HL-60 (cell line): ENCODE measurements around the gene IRGQ.

Source experiments
- DNase-seq, 2 experiments: peaks; one replicate each; pipeline ENCODE4 v3.0.0-alpha.2; 2010 to 2020; ENCODE audit warnings: low read depth in 1 of 2, low spot score in 1 of 2
- H3K27ac ChIP-seq: fragments of 250-450 bp; sonication (Bioruptor Pico); replicated peaks from 2 replicates; pipeline ENCODE4 v1.5.1; 2020; ENCODE audit warnings: mild to moderate bottlenecking, moderate library complexity
- H3K27me3 ChIP-seq: fragments of 250-450 bp; sonication (Bioruptor Pico); 2 replicates; pipeline ENCODE4 v1.5.1; 2021; ENCODE audit warnings: mild to moderate bottlenecking, moderate library complexity; ENCODE audit not compliant: insufficient read depth, poor library complexity, severe bottlenecking
- H3K4me3 ChIP-seq: replicated peaks from 2 replicates; pipeline ENCODE4 v1.5.1; 2011; ENCODE audit warnings: mild to moderate bottlenecking, control low read depth, low read length; ENCODE audit not compliant: insufficient read depth
- CTCF ChIP-seq: IDR thresholded peaks from one replicate; pipeline ENCODE4 v1.5.1; 2011; ENCODE audit warnings: low read length, control low read depth, inconsistent platforms; ENCODE audit not compliant: insufficient read depth
- GABPA ChIP-seq: IDR thresholded peaks from 2 replicates; pipeline ENCODE4 v1.6.1; 2012; ENCODE audit warnings: low read depth
- POLR2AphosphoS5 ChIP-seq: IDR thresholded peaks from 2 replicates; pipeline ENCODE4 v1.6.1; 2012; ENCODE audit warnings: low read depth
- SPI1 ChIP-seq: IDR thresholded peaks from 2 replicates; pipeline ENCODE4 v1.6.1; 2012; ENCODE audit warnings: low read depth, mild to moderate bottlenecking, borderline replicate concordance
- TF ChIP-seq, protein P1 (sequence below): IDR thresholded peaks from 2 replicates; pipeline ENCODE4 v1.6.1; 2012; ENCODE audit warnings: low read depth; ENCODE audit not compliant: insufficient replicate concordance

IRGQ gene

DNA sequence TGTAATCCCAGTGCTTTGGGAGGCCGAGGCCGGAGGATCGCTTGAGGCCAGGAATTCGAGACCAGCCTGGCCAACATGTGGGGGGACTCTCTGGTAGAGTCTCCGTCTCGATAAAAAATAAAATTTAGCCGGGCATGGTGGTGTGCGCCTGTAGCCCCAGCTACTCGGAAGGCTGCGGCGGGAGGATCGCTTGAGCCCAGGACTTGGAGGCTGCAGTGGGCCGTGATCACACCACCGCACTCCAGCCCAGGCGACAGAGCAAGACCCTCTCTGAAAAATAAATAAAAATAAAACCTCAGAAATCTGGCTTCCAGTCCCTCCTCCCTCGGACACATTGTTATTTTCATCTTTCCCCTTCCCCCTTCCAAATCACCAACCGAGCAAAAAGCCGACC is 332 bp downstream of the IRGQ start:
- no peak for TF ChIP-seq POLR2AphosphoS5
- no peak for TF ChIP-seq SPI1
- TF ChIP-seq GABPA: no peak
- no peak for TF ChIP-seq CTCF
- TF ChIP-seq, protein P1, sequence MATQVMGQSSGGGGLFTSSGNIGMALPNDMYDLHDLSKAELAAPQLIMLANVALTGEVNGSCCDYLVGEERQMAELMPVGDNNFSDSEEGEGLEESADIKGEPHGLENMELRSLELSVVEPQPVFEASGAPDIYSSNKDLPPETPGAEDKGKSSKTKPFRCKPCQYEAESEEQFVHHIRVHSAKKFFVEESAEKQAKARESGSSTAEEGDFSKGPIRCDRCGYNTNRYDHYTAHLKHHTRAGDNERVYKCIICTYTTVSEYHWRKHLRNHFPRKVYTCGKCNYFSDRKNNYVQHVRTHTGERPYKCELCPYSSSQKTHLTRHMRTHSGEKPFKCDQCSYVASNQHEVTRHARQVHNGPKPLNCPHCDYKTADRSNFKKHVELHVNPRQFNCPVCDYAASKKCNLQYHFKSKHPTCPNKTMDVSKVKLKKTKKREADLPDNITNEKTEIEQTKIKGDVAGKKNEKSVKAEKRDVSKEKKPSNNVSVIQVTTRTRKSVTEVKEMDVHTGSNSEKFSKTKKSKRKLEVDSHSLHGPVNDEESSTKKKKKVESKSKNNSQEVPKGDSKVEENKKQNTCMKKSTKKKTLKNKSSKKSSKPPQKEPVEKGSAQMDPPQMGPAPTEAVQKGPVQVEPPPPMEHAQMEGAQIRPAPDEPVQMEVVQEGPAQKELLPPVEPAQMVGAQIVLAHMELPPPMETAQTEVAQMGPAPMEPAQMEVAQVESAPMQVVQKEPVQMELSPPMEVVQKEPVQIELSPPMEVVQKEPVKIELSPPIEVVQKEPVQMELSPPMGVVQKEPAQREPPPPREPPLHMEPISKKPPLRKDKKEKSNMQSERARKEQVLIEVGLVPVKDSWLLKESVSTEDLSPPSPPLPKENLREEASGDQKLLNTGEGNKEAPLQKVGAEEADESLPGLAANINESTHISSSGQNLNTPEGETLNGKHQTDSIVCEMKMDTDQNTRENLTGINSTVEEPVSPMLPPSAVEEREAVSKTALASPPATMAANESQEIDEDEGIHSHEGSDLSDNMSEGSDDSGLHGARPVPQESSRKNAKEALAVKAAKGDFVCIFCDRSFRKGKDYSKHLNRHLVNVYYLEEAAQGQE: no peak

GRCh38 chr19:43594710-43595604 is 977 bp downstream of the IRGQ start:
- Histone ChIP-seq H3K27ac (peak overlapping the region; percentile 83), H3K4me3 (peak overlapping the region; percentile 77), H3K27me3 (no peaks in the 10 kb centered on the region)
- no peak for TF ChIP-seq SPI1
- TF ChIP-seq CTCF: peak; percentile 95
- peak; percentile 61 to 74 for DNase-seq

More for the DNA sequence above, 332 bp downstream of the IRGQ start:
- no peak for DNase-seq
- Histone ChIP-seq H3K27ac (peak overlapping the region; percentile 83), H3K27me3 (no peaks in the 10 kb centered on the region), H3K4me3 (peak overlapping the region; percentile 77)

DNA sequence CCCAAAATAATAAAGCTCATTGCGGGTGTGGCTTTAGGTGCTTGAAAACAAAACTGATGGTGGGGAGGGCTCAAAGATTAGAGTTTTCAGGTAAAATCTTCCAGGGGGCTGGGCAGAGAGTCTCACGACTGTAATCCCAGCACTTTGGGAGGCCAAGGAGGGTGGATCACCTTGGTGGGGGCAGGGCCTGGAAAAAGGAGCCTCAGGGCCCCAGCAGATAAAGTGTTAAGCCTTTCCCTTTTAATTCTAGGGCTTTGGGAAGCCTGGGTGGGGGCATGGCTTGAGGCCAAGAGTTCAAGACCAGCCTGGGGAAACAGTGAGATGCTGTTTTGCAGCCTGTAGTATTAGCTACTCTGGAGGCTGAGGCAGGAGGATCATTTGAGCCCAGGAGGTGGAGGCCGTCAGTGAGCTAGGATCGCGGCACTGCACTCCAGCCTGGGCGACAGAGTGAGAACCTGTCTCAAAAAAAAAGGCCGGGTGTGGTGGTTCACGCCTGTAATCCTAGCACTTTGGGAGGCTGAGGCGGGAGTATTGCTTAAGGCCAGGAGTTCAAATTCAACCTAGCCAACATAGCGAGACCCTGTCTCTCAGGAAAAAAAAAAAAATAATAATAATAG is 1.7 kb downstream of the IRGQ start:
- DNase-seq: no peak
- peak overlapping the region; percentile 77 for H3K4me3 ChIP-seq
- TF ChIP-seq SPI1 (no peak), GABPA (no peak), CTCF (no peak), POLR2AphosphoS5 (no peak)
- TF ChIP-seq, protein P1: no peak
- no peaks in the 10 kb centered on the region for H3K27me3 ChIP-seq
- H3K27ac ChIP-seq: no peak overlapping the region
